ENCODE data around the gene COPB2. TPM values are rescaled to one million over a fixed set of nuclear protein-coding genes. Genes with fewer than 3 reads are reported as not detected.
A peak's percentile ranks its signal among the peaks of the same experiment; 100 is the strongest.
"Not testable (repeated sequence)": the region's sequence is repeated elsewhere in the genome, so short reads cannot be mapped to it uniquely, and the experiment has no call there.

The COPB2 gene
- total RNA-seq, 1 donor from 2014 or later, result 86.1 TPM

GRCh38 chr3:139394116-139394515, 4.7 kb upstream of the COPB2 start:
- Histone ChIP-seq H3K9me3 (ENCODE audit: low read depth) (no peaks in the 10 kb centered on the region), H4K20me1 (ENCODE audit: low read depth) (no peaks in the 10 kb centered on the region), H3K27ac (no peak overlapping the region), H3K27me3 (no peaks in the 10 kb centered on the region), H2AFZ (replicated peaks) (no peak overlapping the region), H3K4me1 (no peaks in the 10 kb centered on the region), H3K4me3 (no peak overlapping the region), H3K79me2 (ENCODE audit: low read depth) (peaks cover 15% of the 10 kb centered on the region), H3K4me2 (no peak overlapping the region), H3K36me3 (no peaks in the 10 kb centered on the region), H3F3A (ENCODE audit: low read depth) (peaks cover 11% of the 10 kb centered on the region), H3K9ac (no peak overlapping the region)
- TF ChIP-seq CTCF (IDR thresholded peaks at IDR 0.05), result no peak
- TF ChIP-seq EZH2phosphoT487 (IDR thresholded peaks at IDR 0.05), result no peak
- TF ChIP-seq EZH2 (IDR thresholded peaks at IDR 0.05), result no peak
- DNase-seq (ENCODE audit: low spot score), result no peak
- no peak overlapping the region for H3K27ac Mint-ChIP-seq
- H3K27me3 Mint-ChIP-seq (ENCODE audit: insufficient read depth, low read depth), result peaks cover 2% of the 10 kb centered on the region
- no peaks in the 10 kb centered on the region for H3K9me3 Mint-ChIP-seq
- peaks cover 17% of the 10 kb centered on the region for H3K4me1 Mint-ChIP-seq
- H3K36me3 Mint-ChIP-seq, result peaks cover 7% of the 10 kb centered on the region
- H3K4me3 Mint-ChIP-seq, result no peak overlapping the region

GRCh38 chr3:139388821-139389551, 461 bp downstream of the COPB2 start:
- Histone ChIP-seq H3K9ac (peak overlapping the region; percentile 97), H3K9me3 (ENCODE audit: low read depth) (no peaks in the 10 kb centered on the region), H2AFZ (replicated peaks) (peak overlapping the region; percentile 85), H4K20me1 (ENCODE audit: low read depth) (peaks cover 30% of the 10 kb centered on the region), H3K79me2 (ENCODE audit: low read depth) (peaks cover 67% of the 10 kb centered on the region), H3K27me3 (no peaks in the 10 kb centered on the region), H3K4me3 (peak overlapping the region; percentile 94), H3K4me1 (no peaks in the 10 kb centered on the region), H3K36me3 (no peaks in the 10 kb centered on the region), H3F3A (ENCODE audit: low read depth) (peaks cover 14% of the 10 kb centered on the region), H3K27ac (peak overlapping the region; percentile 60), H3K4me2 (peak overlapping the region; percentile 83)
- Mint-ChIP-seq H3K4me1 (peaks cover 38% of the 10 kb centered on the region), H3K4me3 (peak overlapping the region; percentile 90), H3K9me3 (no peaks in the 10 kb centered on the region), H3K27me3 (ENCODE audit: insufficient read depth, low read depth) (peaks cover 4% of the 10 kb centered on the region), H3K27ac (peak overlapping the region; percentile 93), H3K36me3 (no peaks in the 10 kb centered on the region)
- TF ChIP-seq CTCF (IDR thresholded peaks at IDR 0.05), result no peak
- peak; percentile 31 for TF ChIP-seq EZH2 (IDR thresholded peaks at IDR 0.05)
- no peak for TF ChIP-seq EZH2phosphoT487 (IDR thresholded peaks at IDR 0.05)
- peak; percentile 4 for DNase-seq (ENCODE audit: low spot score)

- Mint-ChIP-seq H3K27ac (no peak overlapping the region), H3K27me3 (ENCODE audit: insufficient read depth, low read depth) (peaks cover 4% of the 10 kb centered on the region), H3K36me3 (no peaks in the 10 kb centered on the region), H3K4me1 (peaks cover 38% of the 10 kb centered on the region), H3K4me3 (peak overlapping the region; percentile 90), H3K9me3 (no peaks in the 10 kb centered on the region)
- no peak overlapping the region for H3K27ac ChIP-seq
- H3K36me3 ChIP-seq, result peaks cover 2% of the 10 kb centered on the region
- no peak for DNase-seq (ENCODE audit: low spot score)
- no peak overlapping the region for H2AFZ ChIP-seq (replicated peaks)
- H4K20me1 ChIP-seq (ENCODE audit: low read depth), result peaks cover 30% of the 10 kb centered on the region
- H3K4me3 ChIP-seq, result peak overlapping the region; percentile 94
- H3K4me1 ChIP-seq, result no peaks in the 10 kb centered on the region
- H3K4me2 ChIP-seq, result peak overlapping the region; percentile 83
- H3K9ac ChIP-seq, result no peak overlapping the region
- peaks cover 14% of the 10 kb centered on the region for H3F3A ChIP-seq (ENCODE audit: low read depth)
- peaks cover 75% of the 10 kb centered on the region for H3K79me2 ChIP-seq (ENCODE audit: low read depth)
- no peaks in the 10 kb centered on the region for H3K9me3 ChIP-seq (ENCODE audit: low read depth)
- no peaks in the 10 kb centered on the region for H3K27me3 ChIP-seq
- TF ChIP-seq EZH2phosphoT487 (IDR thresholded peaks at IDR 0.05), result no peak
- TF ChIP-seq CTCF (IDR thresholded peaks at IDR 0.05), result no peak
- TF ChIP-seq EZH2 (IDR thresholded peaks at IDR 0.05), result no peak
Measured at GRCh38 chr3:139388077-139388476, 1.4 kb downstream of the COPB2 start.

- Histone ChIP-seq H3K79me2 (ENCODE audit: low read depth) (peaks cover 58% of the 10 kb centered on the region), H3K36me3 (peaks cover 23% of the 10 kb centered on the region), H4K20me1 (ENCODE audit: low read depth) (peaks cover 33% of the 10 kb centered on the region)
- H3K27ac Mint-ChIP-seq; H3K27me3 ChIP-seq; H3K9me3 ChIP-seq (ENCODE audit: low read depth); H3K4me1 ChIP-seq; H3K9me3 Mint-ChIP-seq; H3K9ac ChIP-seq; H2AFZ ChIP-seq (replicated peaks); H3K4me2 ChIP-seq; H3F3A ChIP-seq (ENCODE audit: low read depth); H3K4me3 ChIP-seq; H3K27me3 Mint-ChIP-seq (ENCODE audit: insufficient read depth, low read depth); H3K4me1 Mint-ChIP-seq; H3K27ac ChIP-seq; DNase-seq (ENCODE audit: low spot score); H3K4me3 Mint-ChIP-seq: not testable (repeated sequence)
- peaks cover 12% of the 10 kb centered on the region for H3K36me3 Mint-ChIP-seq
Measured at GRCh38 chr3:139382291-139382690, 7.2 kb downstream of the COPB2 start.
